HCT116 (cell line): ENCODE measurements around the gene CARNS1. TPM values are rescaled to one million over a fixed set of nuclear protein-coding genes. Genes with fewer than 3 reads are reported as not detected.

ENCODE experiments used
- ATAC-seq: fragments of 200-7000 bp; cut with Tn5 transposase; 2 replicates; pipeline ENCODE4 v1.9.1; 2020; ENCODE audit warnings: mild to moderate bottlenecking, moderate library complexity
- BruUV-seq: library from RNA; stranded (reverse); fragments of 400-500 nt; replicated peaks from 2 replicates; lab custom pipeline; 2021; lab: Mats Ljungman, UMichigan
- CTCF ChIA-PET: fragments of 300-600 bp; sonication (Branson Sonifier 250); formaldehyde crosslinking; loops from one replicate; lab custom pipeline; 2021; ENCODE audit warnings: antibody characterized with exemption; lab: Charles Lee
- POLR2A ChIA-PET: fragments of 300-600, 350-600 bp; sonication (Branson Sonifier 250); formaldehyde crosslinking; loops from one replicate; lab custom pipeline; 2021; ENCODE audit warnings: antibody characterized with exemption; lab: Charles Lee
- RAD21 ChIA-PET, 2 experiments: fragments of 300-600 bp; sonication (Branson Sonifier 250); formaldehyde crosslinking; loops; one replicate each; lab custom pipeline; 2023; ENCODE audit warnings: low total read pairs in 2 of 2; ENCODE audit not compliant: uncharacterized antibody in 2 of 2, unreplicated experiment in 2 of 2, low non-redundant PET in 1 of 2; lab: Charles Lee
- DNase-seq: peaks from one replicate; pipeline ENCODE4 v3.0.0-alpha.2; 2010; ENCODE audit warnings: low read depth, low spot score
- H2AFZ ChIP-seq: fragments of 200-600 bp; shearing (Covaris generic), sonication (generic); 2 replicates; pipeline ENCODE4 v1.6.1; 2017; ENCODE audit warnings: low read depth, mixed run types, mixed read lengths, antibody characterized with exemption, low read length; ENCODE audit not compliant: poor library complexity, severe bottlenecking
- H3K27ac ChIP-seq: 2 replicates; pipeline ENCODE4 v1.5.1; 2012; ENCODE audit warnings: low read depth, low read length
- H3K27me3 ChIP-seq: fragments of 200-600 bp; sonication (generic); 2 replicates; pipeline ENCODE4 v1.6.1; 2016; ENCODE audit warnings: mixed run types, low read length, mixed read lengths; ENCODE audit not compliant: insufficient read depth
- H3K36me3 ChIP-seq, 2 experiments: fragments of 200-500 bp in 1 of 2; fragments of 200-600 bp in 1 of 2; sonication (Bioruptor generic) in 1 of 2; sonication (generic) in 1 of 2; 2 replicates each; pipeline versions ENCODE4 v1.5.1 to v1.6.1; 2014 to 2016; ENCODE audit warnings: low read length in 2 of 2, inconsistent platforms in 1 of 2, mixed read lengths in 1 of 2, mixed run types in 1 of 2; ENCODE audit not compliant: insufficient read depth in 2 of 2, control insufficient read depth in 1 of 2
- H3K4me1 ChIP-seq, 2 experiments: fragments of 200-600 bp in 1 of 2; sonication (generic) in 1 of 2; 2 replicates each; pipeline versions ENCODE4 v1.5.1 to v1.6.1; 2012 to 2017; ENCODE audit warnings: low read length in 2 of 2, inconsistent platforms in 1 of 2, mild to moderate bottlenecking in 1 of 2, mixed read lengths in 1 of 2, mixed run types in 1 of 2, moderate library complexity in 1 of 2; ENCODE audit not compliant: insufficient read depth in 2 of 2, control insufficient read depth in 1 of 2
- H3K4me2 ChIP-seq: fragments of 200-600 bp; sonication (generic); 2 replicates; pipeline ENCODE4 v1.6.1; 2017; ENCODE audit warnings: mixed run types, low read length, mixed read lengths
- H3K4me3 ChIP-seq, 2 experiments: fragments of 200-600 bp in 1 of 2; sonication (generic) in 1 of 2; replicated peaks in 1 of 2; 2 replicates each; pipeline ENCODE4 v1.5.1; 2011 to 2016; ENCODE audit warnings: low read length in 2 of 2, control low read depth in 1 of 2, low read depth in 1 of 2, mild to moderate bottlenecking in 1 of 2, mixed read lengths in 1 of 2, mixed run types in 1 of 2
- H3K79me2 ChIP-seq: fragments of 200-600 bp; sonication (generic); 2 replicates; pipeline ENCODE4 v1.6.1; 2017; ENCODE audit warnings: mild to moderate bottlenecking, mixed run types, low read length, moderate library complexity, mixed read lengths; ENCODE audit not compliant: insufficient read depth
- H3K9ac ChIP-seq: fragments of 200-600 bp; sonication (generic); 2 replicates; pipeline ENCODE4 v1.6.1; 2016; ENCODE audit warnings: low read length, mixed read lengths
- H3K9me2 ChIP-seq: fragments of 200-600 bp; sonication (generic), shearing (Covaris generic); 2 replicates; pipeline ENCODE4 v1.6.1; 2017; ENCODE audit warnings: mixed run types, mild to moderate bottlenecking, moderate library complexity; ENCODE audit not compliant: insufficient read depth
- H3K9me3 ChIP-seq, 2 experiments: fragments of 200-500 bp in 1 of 2; fragments of 200-600 bp in 1 of 2; sonication (Bioruptor generic) in 1 of 2; sonication (generic) in 1 of 2; 2 replicates each; pipeline ENCODE4 v1.6.1; 2014 to 2017; ENCODE audit warnings: low read length in 2 of 2, mixed read lengths in 2 of 2, inconsistent platforms in 1 of 2, low read depth in 1 of 2, mild to moderate bottlenecking in 1 of 2, mixed run types in 1 of 2, moderate library complexity in 1 of 2; ENCODE audit not compliant: control insufficient read depth in 1 of 2, insufficient read depth in 1 of 2
- H4K20me1 ChIP-seq: fragments of 200-600 bp; sonication (generic), shearing (Covaris generic); 2 replicates; pipeline ENCODE4 v1.6.1; 2017; ENCODE audit warnings: mixed run types, mild to moderate bottlenecking, moderate library complexity; ENCODE audit not compliant: insufficient read depth
- CBX3 ChIP-seq: IDR thresholded peaks from 2 replicates; pipeline ENCODE4 v1.6.1; 2012; ENCODE audit warnings: low read depth
- CTCF ChIP-seq, 3 experiments: fragments of 200-600 bp in 1 of 3; sonication (generic) in 1 of 3; IDR thresholded peaks in 2 of 3; conservative IDR thresholded peaks in 1 of 3; 2 replicates each; pipeline ENCODE4 v1.5.1; 2012 to 2017; ENCODE audit warnings: low read depth in 2 of 3, low read length in 2 of 3, antibody characterized with exemption in 1 of 3, borderline replicate concordance in 1 of 3, control low read depth in 1 of 3, mild to moderate bottlenecking in 1 of 3, mixed read lengths in 1 of 3, mixed run types in 1 of 3, moderate library complexity in 1 of 3; ENCODE audit not compliant: insufficient read depth in 1 of 3
- POLR2AphosphoS5 ChIP-seq: IDR thresholded peaks from 2 replicates; pipeline ENCODE4 v1.6.1; 2011; ENCODE audit warnings: mild to moderate bottlenecking, low read depth, low read length, moderate library complexity
- REST ChIP-seq: IDR thresholded peaks from 2 replicates; pipeline ENCODE4 v1.6.1; 2012; ENCODE audit warnings: low read depth
- TCF7L2 ChIP-seq: IDR thresholded peaks from 2 replicates; pipeline ENCODE4 v1.7.0; 2011; ENCODE audit warnings: borderline replicate concordance, inconsistent platforms; ENCODE audit not compliant: insufficient read depth, insufficient read length; ENCODE audit errors: extremely low read depth
- YY1 ChIP-seq: IDR thresholded peaks from 2 replicates; pipeline ENCODE4 v1.6.1; 2011; ENCODE audit warnings: low read length, low read depth, moderate library complexity, mild to moderate bottlenecking; ENCODE audit not compliant: insufficient replicate concordance; ENCODE audit errors: extremely low read depth
- ZBTB33 ChIP-seq: IDR thresholded peaks from 2 replicates; pipeline ENCODE4 v1.6.1; 2011; ENCODE audit warnings: mild to moderate bottlenecking, low read length, moderate library complexity; ENCODE audit not compliant: insufficient replicate concordance; ENCODE audit errors: extremely low read depth
- intact Hi-C: fragments of 100-400 bp; cut with micrococcal nuclease; formaldehyde crosslinking; loops from 2 replicates; pipeline ENCODE4 v1.10.0; 2022
- total RNA-seq: library from RNA; stranded (reverse); gene quantifications from one replicate; pipeline ENCODE4 v1.2.1, GENCODE V29; 2021; ENCODE audit not compliant: unreplicated experiment

Gene CARNS1
- total RNA-seq, 1 experiment from 2014 or later: 1.0 TPM

GRCh38 chr11:67463680-67464410 is 48.4 kb downstream of the CARNS1 start:
- ChIA-PET RAD21 (no interaction called here), POLR2A (no interaction called here), CTCF (no interaction called here)
- Histone ChIP-seq H3K4me3 (peak overlapping the region; percentile 87 to 96), H3K27ac (peak overlapping the region; percentile 98), H3K9ac (peak overlapping the region; percentile 97), H3K9me3 (no peaks in the 10 kb centered on the region), H3K9me2 (no peaks in the 10 kb centered on the region), H3K79me2 (peaks cover 15% of the 10 kb centered on the region; the same call in 1 of the 2 replicates), H2AFZ (no peak overlapping the region), H4K20me1 (no peaks in the 10 kb centered on the region), H3K36me3 (no peaks in the 10 kb centered on the region), H3K4me2 (peak overlapping the region; percentile 100), H3K4me1 (peaks cover 35 to 54% of the 10 kb centered on the region in 2 experiments), H3K27me3 (no peaks in the 10 kb centered on the region)
- peak; percentile 73 for ATAC-seq
- TSS peak; percentile 44 for BruUV-seq
- intact Hi-C loops: loop anchor here (2.0 kb wide), 1 partner anchor 35 kb away; the partner anchor contains the start of gene RPS6KB2
- DNase-seq: peak; percentile 73
- no peak for TF ChIP-seq CBX3
- peak; percentile 50 for TF ChIP-seq ZBTB33
- TF ChIP-seq POLR2AphosphoS5: peak; percentile 82
- TF ChIP-seq TCF7L2: peak; percentile 54
- TF ChIP-seq CTCF (IDR thresholded peaks at IDR 0.05 in 2 of 3, conservative IDR thresholded peaks at IDR 0.05 in 1 of 3; ENCODE audit: borderline replicate concordance in 1 of 3, insufficient read depth in 1 of 3, low read depth in 2 of 3, low read length in 2 of 3): no peak
- TF ChIP-seq YY1: peak; percentile 65
- TF ChIP-seq REST: no peak
